Stimulated activated memory B cell treated with anti-CD40 and anti-IgM and Interleukin-4, amounts not matched to agents 10 μg/mL and 1 μg/mL and 100 μg/mL, for 72 hours (primary cell): ENCODE data around the gene CLIP2.
"Not testable (repeated sequence)": the region's sequence is repeated elsewhere in the genome, so short reads cannot be mapped to it uniquely, and the experiment has no call there.

ENCODE experiments used
- ATAC-seq: fragments of 150-1000 bp; cut with Tn5 transposase; 2 replicates; pipeline ENCODE4 v1.10.0; 2021
- H3K27ac Mint-ChIP-seq: one replicate; pipeline ENCODE4 v1.8.0; 2022; ENCODE audit warnings: mild to moderate bottlenecking, mixed read lengths
- H3K27me3 Mint-ChIP-seq: one replicate; pipeline ENCODE4 v1.8.0; 2022; ENCODE audit warnings: mixed read lengths
- H3K36me3 Mint-ChIP-seq: one replicate; pipeline ENCODE4 v1.8.0; 2022; ENCODE audit warnings: mixed read lengths
- H3K4me1 Mint-ChIP-seq: one replicate; pipeline ENCODE4 v1.8.0; 2022; ENCODE audit warnings: mixed read lengths
- H3K4me3 Mint-ChIP-seq: one replicate; pipeline ENCODE4 v1.8.0; 2022; ENCODE audit warnings: mild to moderate bottlenecking, moderate library complexity, mixed read lengths
- H3K9me3 Mint-ChIP-seq: one replicate; pipeline ENCODE4 v1.8.0; 2022; ENCODE audit warnings: mixed read lengths

Gene CLIP2

DNA sequence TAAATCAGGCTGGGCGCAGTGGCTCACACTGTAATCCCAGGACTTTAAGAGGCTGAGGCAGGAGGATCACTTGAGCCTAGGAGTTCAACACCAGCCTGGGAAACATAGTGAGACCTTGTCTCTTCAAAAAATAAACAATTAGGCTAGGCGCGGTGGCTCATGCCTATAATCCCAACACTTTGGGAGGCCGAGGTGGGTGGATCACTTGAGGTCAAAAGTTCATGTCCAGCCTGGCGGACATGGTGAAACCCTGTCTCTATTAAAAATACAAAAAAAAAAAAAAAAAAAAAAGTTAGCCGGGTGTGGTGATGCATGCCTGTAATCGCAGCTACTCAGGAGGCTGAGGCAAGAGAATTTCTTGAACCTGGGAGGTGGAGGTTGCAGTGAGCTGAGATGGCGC lies 95.6 kb downstream of the CLIP2 start:
- not testable (repeated sequence) for H3K27ac Mint-ChIP-seq, H3K4me3 Mint-ChIP-seq, H3K27me3 Mint-ChIP-seq, H3K9me3 Mint-ChIP-seq, H3K4me1 Mint-ChIP-seq, ATAC-seq
- H3K36me3 Mint-ChIP-seq = peaks cover 51% of the 10 kb centered on the region

DNA sequence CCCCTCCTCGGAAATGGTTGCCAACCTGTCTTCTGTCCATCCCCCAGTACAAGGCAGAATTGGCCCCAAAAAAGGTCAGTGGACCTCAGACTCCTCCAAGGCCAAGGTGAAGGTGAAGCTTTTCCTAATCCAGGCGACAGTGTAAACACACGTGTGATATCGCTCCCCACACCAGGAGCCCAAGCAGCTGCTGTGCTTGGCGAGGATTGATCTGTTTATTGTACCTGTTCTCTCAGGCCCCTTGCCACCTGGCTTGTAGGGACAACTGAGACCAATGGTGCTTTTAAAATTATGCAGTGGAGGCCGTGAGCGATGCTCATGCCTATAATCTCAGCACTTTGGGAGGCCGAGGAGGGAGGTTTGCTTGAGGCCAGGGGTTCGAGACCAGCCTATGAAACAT lies 98.4 kb downstream of the CLIP2 start:
- no peak for ATAC-seq
- no peaks in the 10 kb centered on the region for H3K9me3 Mint-ChIP-seq
- H3K27ac Mint-ChIP-seq = no peak overlapping the region
- no peaks in the 10 kb centered on the region for H3K4me1 Mint-ChIP-seq
- H3K4me3 Mint-ChIP-seq = no peak overlapping the region
- no peaks in the 10 kb centered on the region for H3K27me3 Mint-ChIP-seq
- peaks cover 51% of the 10 kb centered on the region for H3K36me3 Mint-ChIP-seq

DNA sequence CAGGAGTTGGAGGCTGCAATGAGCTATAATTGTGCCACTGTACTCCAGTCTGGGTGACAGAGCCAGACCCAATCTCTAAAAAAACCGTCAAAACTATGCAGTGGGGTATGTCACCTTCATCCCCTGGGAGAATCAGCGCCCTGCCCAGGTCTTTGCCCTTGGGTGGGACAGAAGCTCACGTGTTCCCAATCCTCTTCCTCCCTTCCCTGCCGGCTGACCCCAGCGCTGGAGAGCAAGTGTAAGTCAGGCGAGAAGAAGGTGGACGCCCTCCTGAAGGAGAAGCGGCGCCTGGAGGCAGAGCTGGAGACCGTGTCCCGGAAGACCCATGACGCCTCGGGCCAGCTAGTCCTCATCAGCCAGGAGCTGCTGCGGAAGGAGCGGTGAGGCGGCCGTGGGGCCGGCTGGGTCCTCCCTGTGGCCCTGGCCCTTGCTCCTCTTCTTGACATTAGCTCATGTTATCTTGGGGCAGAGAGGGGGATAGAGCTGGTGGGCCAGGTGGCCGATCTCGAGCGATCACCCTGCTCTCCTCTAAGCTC lies 99.7 kb downstream of the CLIP2 start:
- Mint-ChIP-seq H3K9me3 (no peaks in the 10 kb centered on the region), H3K4me1 (no peaks in the 10 kb centered on the region), H3K4me3 (no peak overlapping the region), H3K27ac (no peak overlapping the region), H3K36me3 (peaks cover 43% of the 10 kb centered on the region), H3K27me3 (no peaks in the 10 kb centered on the region)
- no peak for ATAC-seq

GRCh38 chr7:74393722-74394121 lies 104.5 kb downstream of the CLIP2 start:
- not testable (repeated sequence) for ATAC-seq, H3K27me3 Mint-ChIP-seq, H3K4me3 Mint-ChIP-seq, H3K9me3 Mint-ChIP-seq, H3K27ac Mint-ChIP-seq, H3K4me1 Mint-ChIP-seq
- H3K36me3 Mint-ChIP-seq = peaks cover 61% of the 10 kb centered on the region

GRCh38 chr7:74394601-74395000 lies 105.4 kb downstream of the CLIP2 start:
- not testable (repeated sequence) for H3K9me3 Mint-ChIP-seq, ATAC-seq, H3K4me3 Mint-ChIP-seq, H3K27ac Mint-ChIP-seq, H3K27me3 Mint-ChIP-seq, H3K4me1 Mint-ChIP-seq
- peaks cover 62% of the 10 kb centered on the region for H3K36me3 Mint-ChIP-seq

DNA sequence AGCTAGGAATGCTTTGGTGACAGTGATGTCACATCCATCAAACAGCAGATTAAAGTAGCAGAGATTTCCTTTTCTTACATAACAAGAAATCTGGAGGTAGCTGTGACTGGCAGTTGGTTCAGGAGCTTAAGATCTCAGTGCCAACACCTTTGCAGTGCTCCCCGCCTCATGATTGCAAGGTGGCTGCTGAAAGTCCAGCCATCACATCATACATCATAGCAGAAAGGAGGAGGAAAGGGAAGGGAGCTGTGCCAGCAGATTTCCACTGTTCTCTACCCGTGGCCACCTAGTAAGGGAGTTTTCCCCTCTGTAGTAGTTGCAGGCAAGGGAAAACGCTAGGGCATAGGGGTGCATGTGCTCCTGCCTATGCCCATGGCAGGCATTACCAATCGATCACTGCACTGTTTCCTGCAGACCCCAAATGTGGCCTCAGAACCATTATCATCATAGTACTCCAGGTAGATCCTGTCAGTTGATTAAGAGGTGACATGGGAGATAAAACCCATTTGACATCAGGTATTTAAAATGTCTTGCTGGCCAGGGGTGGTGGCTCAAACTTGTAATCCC lies 106.6 kb downstream of the CLIP2 start:
- ATAC-seq = no peak
- Mint-ChIP-seq H3K4me1 (no peaks in the 10 kb centered on the region), H3K27me3 (no peaks in the 10 kb centered on the region), H3K9me3 (no peaks in the 10 kb centered on the region), H3K36me3 (peaks cover 65% of the 10 kb centered on the region), H3K27ac (no peak overlapping the region), H3K4me3 (no peak overlapping the region)

GRCh38 chr7:74396993-74397392 lies 107.8 kb downstream of the CLIP2 start:
- H3K4me3 Mint-ChIP-seq = no peak overlapping the region
- no peaks in the 10 kb centered on the region for H3K9me3 Mint-ChIP-seq

GRCh38 chr7:74398426-74398825 lies 109.2 kb downstream of the CLIP2 start:
- H3K36me3 Mint-ChIP-seq = peaks cover 63% of the 10 kb centered on the region
- no peaks in the 10 kb centered on the region for H3K4me1 Mint-ChIP-seq
- no peak for ATAC-seq
- no peaks in the 10 kb centered on the region for H3K27me3 Mint-ChIP-seq
- H3K4me3 Mint-ChIP-seq = no peak overlapping the region
- H3K27ac Mint-ChIP-seq = peak overlapping the region; percentile 46
- H3K9me3 Mint-ChIP-seq = no peaks in the 10 kb centered on the region

More at GRCh38 chr7:74396993-74397392, 107.8 kb downstream of the CLIP2 start:
- Mint-ChIP-seq H3K4me1 (no peaks in the 10 kb centered on the region), H3K27ac (no peak overlapping the region), H3K27me3 (no peaks in the 10 kb centered on the region), H3K36me3 (peaks cover 63% of the 10 kb centered on the region)
- ATAC-seq = no peak

DNA sequence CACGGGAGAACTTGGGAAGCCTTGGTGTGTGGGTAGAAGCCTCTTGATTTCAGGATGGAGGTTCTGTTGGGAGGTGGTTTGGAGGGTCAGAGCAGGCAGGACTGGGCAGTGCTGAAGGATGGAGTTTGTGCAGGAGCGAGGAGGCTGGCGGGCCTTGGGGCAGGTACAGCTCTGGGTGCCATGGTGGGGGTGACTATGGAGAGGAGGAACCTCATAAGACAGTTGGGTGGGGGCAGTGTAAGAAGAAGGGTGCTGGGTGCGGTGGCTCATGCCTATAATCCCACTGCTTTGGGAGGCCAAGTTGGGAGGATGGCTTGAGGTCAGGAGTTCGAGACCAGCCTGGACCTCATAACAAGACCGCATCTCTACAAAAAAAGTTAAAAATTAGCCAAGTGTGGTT lies 109.8 kb downstream of the CLIP2 start:
- Mint-ChIP-seq H3K4me1 (no peaks in the 10 kb centered on the region), H3K36me3 (peaks cover 65% of the 10 kb centered on the region), H3K4me3 (no peak overlapping the region), H3K27me3 (no peaks in the 10 kb centered on the region), H3K9me3 (no peaks in the 10 kb centered on the region), H3K27ac (no peak overlapping the region)
- no peak for ATAC-seq

GRCh38 chr7:74400420-74401136 lies 111.4 kb downstream of the CLIP2 start:
- Mint-ChIP-seq H3K27me3 (no peaks in the 10 kb centered on the region), H3K4me3 (no peak overlapping the region), H3K4me1 (no peaks in the 10 kb centered on the region), H3K36me3 (peaks cover 66% of the 10 kb centered on the region), H3K9me3 (no peaks in the 10 kb centered on the region), H3K27ac (no peak overlapping the region)
- ATAC-seq = peak; percentile 24

GRCh38 chr7:74401137-74401859 lies 112.1 kb downstream of the CLIP2 start:
- H3K36me3 Mint-ChIP-seq = peaks cover 67% of the 10 kb centered on the region
- no peaks in the 10 kb centered on the region for H3K27me3 Mint-ChIP-seq
- no peak overlapping the region for H3K4me3 Mint-ChIP-seq
- no peaks in the 10 kb centered on the region for H3K9me3 Mint-ChIP-seq
- no peak overlapping the region for H3K27ac Mint-ChIP-seq
- peak; percentile 60 for ATAC-seq
- no peaks in the 10 kb centered on the region for H3K4me1 Mint-ChIP-seq

GRCh38 chr7:74402668-74403067 lies 113.5 kb downstream of the CLIP2 start:
- H3K9me3 Mint-ChIP-seq, H3K4me3 Mint-ChIP-seq, H3K27me3 Mint-ChIP-seq, ATAC-seq, H3K27ac Mint-ChIP-seq, H3K4me1 Mint-ChIP-seq: not testable (repeated sequence)
- H3K36me3 Mint-ChIP-seq = peaks cover 58% of the 10 kb centered on the region

- Mint-ChIP-seq H3K27me3 (no peaks in the 10 kb centered on the region), H3K4me1 (no peaks in the 10 kb centered on the region), H3K9me3 (no peaks in the 10 kb centered on the region), H3K36me3 (peaks cover 51% of the 10 kb centered on the region), H3K4me3 (no peak overlapping the region), H3K27ac (no peak overlapping the region)
- ATAC-seq = no peak
Measured at GRCh38 chr7:74403521-74404387, 114.5 kb downstream of the CLIP2 start.

DNA sequence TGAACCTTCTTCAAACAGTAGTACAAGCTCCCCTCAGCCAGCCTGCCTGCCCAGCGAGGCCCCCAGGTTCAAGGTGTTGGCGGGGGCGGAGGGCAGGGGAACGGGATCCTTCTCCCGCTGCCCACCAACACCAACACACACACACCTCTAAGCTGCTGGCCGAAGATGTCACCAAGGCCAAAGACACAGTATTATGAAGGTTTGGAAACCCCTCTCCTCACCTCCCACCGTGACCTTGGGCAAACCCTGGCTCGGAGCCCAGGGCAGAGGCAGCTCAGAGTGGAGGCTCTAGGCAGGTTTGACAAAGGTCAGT lies 115.1 kb downstream of the CLIP2 start:
- Mint-ChIP-seq H3K27me3 (no peaks in the 10 kb centered on the region), H3K4me3 (no peak overlapping the region), H3K36me3 (peaks cover 46% of the 10 kb centered on the region), H3K4me1 (no peaks in the 10 kb centered on the region), H3K27ac (no peak overlapping the region), H3K9me3 (no peaks in the 10 kb centered on the region)
- ATAC-seq = no peak

DNA sequence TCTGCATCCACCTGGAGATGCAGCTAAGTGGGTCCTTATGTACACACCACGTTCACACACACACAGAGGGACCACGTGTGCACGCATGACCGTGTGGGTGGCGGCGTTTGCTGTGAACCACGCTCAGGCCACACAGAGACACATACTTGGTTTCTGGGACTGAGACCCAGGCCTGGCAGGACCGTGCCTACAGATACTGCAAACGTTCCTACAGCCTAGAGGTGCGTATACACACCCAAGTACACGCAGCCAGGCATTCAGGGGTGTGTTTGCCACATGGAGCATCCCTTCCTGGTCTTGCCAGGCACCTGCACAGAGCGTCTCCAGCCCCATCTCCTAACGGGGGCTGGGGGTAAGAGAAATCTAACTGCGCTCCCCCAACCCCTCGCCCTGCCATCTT lies 115.5 kb downstream of the CLIP2 start:
- H3K36me3 Mint-ChIP-seq = peaks cover 46% of the 10 kb centered on the region
- H3K27ac Mint-ChIP-seq = no peak overlapping the region
- H3K27me3 Mint-ChIP-seq = no peaks in the 10 kb centered on the region
- H3K4me3 Mint-ChIP-seq = no peak overlapping the region
- H3K9me3 Mint-ChIP-seq = no peaks in the 10 kb centered on the region
- ATAC-seq = no peak
- peaks cover 4% of the 10 kb centered on the region for H3K4me1 Mint-ChIP-seq
